ENCODE measurements around the gene DPEP3.

Gene DPEP3

DNA sequence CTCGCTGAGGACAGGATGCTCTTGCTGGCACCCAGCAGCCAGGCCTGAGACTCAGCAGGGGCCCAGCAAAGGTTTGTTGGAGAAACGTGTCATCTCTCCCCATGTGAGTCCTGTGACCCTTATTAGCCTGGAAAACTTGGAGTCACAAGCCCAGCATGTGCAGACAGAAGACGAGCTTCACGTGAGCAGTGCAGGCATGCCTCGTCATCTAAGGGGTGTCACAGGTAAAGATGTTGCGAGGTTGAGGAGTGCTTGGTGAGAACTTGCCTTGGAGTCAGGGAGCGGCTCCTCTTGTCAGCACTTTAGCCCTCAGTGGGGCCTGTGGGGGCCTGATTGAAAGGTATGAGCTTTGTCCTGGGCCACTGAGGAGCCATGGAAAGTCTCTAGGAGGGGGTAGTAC, 46.5 kb downstream of the DPEP3 start:
- no peak for TF ChIP-seq CTCF (IDR thresholded peaks at IDR 0.05; ENCODE audit: insufficient read depth, low read length, missing control alignments)
- POLR2A ChIA-PET = interaction anchor here (2.5 kb wide), 1 partner anchor 10 kb away, joined by 9 read pairs; no protein-coding TSS in a partner anchor
- no peak for DNase-seq (ENCODE audit: low read depth, low spot score)
- H3K4me3 ChIP-seq (ENCODE audit: low read depth, low read length) = no peak overlapping the region
- CTCF ChIA-PET = interaction anchor here (1.2 to 16.7 kb wide), 10 partner anchors 8 to 439 kb away, joined by 3 to 227 read pairs (median 5); partner anchors contain the start of gene NRN1L

- POLR2A ChIA-PET = no interaction called here
- CTCF ChIA-PET = interaction anchor here (0.9 to 16.7 kb wide), 5 partner anchors 8 to 117 kb away, joined by 3 to 227 read pairs (median 4); partner anchors contain the start of gene NRN1L
- no peak overlapping the region for H3K4me3 ChIP-seq (ENCODE audit: low read depth, low read length)
- TF ChIP-seq CTCF (IDR thresholded peaks at IDR 0.05; ENCODE audit: insufficient read depth, low read length, missing control alignments) = no peak
- DNase-seq (ENCODE audit: low read depth, low spot score) = no peak
These were observed 47.8 kb downstream of the DPEP3 start for GRCh38 chr16:67932462-67932840.

GRCh38 chr16:67931712-67932461, 48.4 kb downstream of the DPEP3 start, which contains the start of gene CTRL:
TSS of gene CTRL (minus strand) at chr16:67931862. CDS start at chr16:67931852, 10 bp downstream.
- DNase-seq (ENCODE audit: low read depth, low spot score) = no peak
- POLR2A ChIA-PET = interaction anchor here (1.0 kb wide), 1 partner anchor 118 kb away, joined by 3 read pairs; no protein-coding TSS in a partner anchor
- H3K4me3 ChIP-seq (ENCODE audit: low read depth, low read length) = no peak within 1 kb of the TSS
- peak; percentile 16 for TF ChIP-seq CTCF (IDR thresholded peaks at IDR 0.05; ENCODE audit: insufficient read depth, low read length, missing control alignments)
- CTCF ChIA-PET = interaction anchor here (0.7 to 16.7 kb wide), 9 partner anchors 9 to 411 kb away, joined by 3 to 227 read pairs (median 4); partner anchors contain the start of gene NRN1L

GRCh38 chr16:67930678-67931211, 49.6 kb downstream of the DPEP3 start:
- POLR2A ChIA-PET = interaction anchor here (1.0 kb wide), 1 partner anchor 117 kb away, joined by 3 read pairs; no protein-coding TSS in a partner anchor
- CTCF ChIA-PET = interaction anchor here (0.7 to 16.7 kb wide), 7 partner anchors 8 to 410 kb away, joined by 3 to 227 read pairs (median 7); partner anchors contain the start of gene NRN1L
- TF ChIP-seq CTCF (IDR thresholded peaks at IDR 0.05; ENCODE audit: insufficient read depth, low read length, missing control alignments) = no peak
- no peak for DNase-seq (ENCODE audit: low read depth, low spot score)
- no peak overlapping the region for H3K4me3 ChIP-seq (ENCODE audit: low read depth, low read length)

DNA sequence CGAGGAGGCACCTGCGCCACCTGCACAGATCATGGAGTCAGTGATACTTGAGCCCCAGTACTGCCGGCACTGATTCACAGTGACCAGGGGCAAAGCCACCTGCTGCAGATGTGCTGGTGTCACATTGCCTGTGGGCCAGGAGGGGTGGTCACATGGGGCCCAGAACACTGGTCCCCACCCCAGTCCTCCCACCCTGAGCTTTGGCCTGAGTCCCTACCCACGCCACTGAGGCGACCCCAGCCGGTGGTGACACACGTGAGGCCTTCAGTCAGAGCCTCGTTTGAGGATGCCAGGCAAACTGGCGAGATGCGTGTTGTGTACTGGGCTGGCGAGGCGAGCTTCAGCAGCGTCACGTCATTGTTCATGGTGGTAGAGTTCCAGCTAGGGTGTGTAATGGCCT, 50.1 kb downstream of the DPEP3 start:
- CTCF ChIA-PET = interaction anchor here (1.1 to 16.7 kb wide), 6 partner anchors 12 to 409 kb away, joined by 3 to 227 read pairs (median 14); partner anchors contain the start of gene NRN1L
- DNase-seq (ENCODE audit: low read depth, low spot score) = no peak
- POLR2A ChIA-PET = no interaction called here
- no peak for TF ChIP-seq CTCF (IDR thresholded peaks at IDR 0.05; ENCODE audit: insufficient read depth, low read length, missing control alignments)
- no peak overlapping the region for H3K4me3 ChIP-seq (ENCODE audit: low read depth, low read length)
